Measurements from ENCODE around the gene CCT5.

- TF ChIP-seq CTCF (IDR thresholded peaks at IDR 0.05) (no peak), POLR2A (IDR thresholded peaks at IDR 0.05) (no peak)
Observed at GRCh38 chr5:10300246-10300645, 50.2 kb downstream of the CCT5 start.
